OCI-M1 (cell line): ENCODE data around the gene NPTX1.

Experiments
- DNase-seq: peaks from one replicate; lab custom pipeline; 2025; lab: John Stamatoyannopoulos, UW

NPTX1 gene

GRCh38 chr17:80503921-80504320, 27.5 kb upstream of the NPTX1 start:
- no peak for DNase-seq

- DNase-seq, result no peak
These were observed 26.6 kb upstream of the NPTX1 start for GRCh38 chr17:80503031-80503430.

DNA sequence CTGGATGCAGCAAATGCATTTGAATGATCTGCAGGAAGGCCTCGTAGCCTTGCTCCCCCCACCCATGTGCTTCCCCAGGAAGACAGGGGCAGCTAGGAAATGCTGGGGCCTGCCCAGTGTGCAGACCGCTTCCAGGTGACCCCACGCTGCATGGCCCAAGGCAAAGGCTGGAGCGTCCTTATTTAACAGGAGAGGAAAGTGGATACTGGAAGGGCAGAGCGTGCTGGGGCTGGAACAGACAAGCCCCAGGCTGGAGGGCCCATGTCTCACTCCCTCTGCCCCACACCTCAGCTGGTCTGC, 26.1 kb upstream of the NPTX1 start:
- DNase-seq, result no peak

GRCh38 chr17:80501741-80502577, 25.6 kb upstream of the NPTX1 start:
- DNase-seq, result no peak

DNA sequence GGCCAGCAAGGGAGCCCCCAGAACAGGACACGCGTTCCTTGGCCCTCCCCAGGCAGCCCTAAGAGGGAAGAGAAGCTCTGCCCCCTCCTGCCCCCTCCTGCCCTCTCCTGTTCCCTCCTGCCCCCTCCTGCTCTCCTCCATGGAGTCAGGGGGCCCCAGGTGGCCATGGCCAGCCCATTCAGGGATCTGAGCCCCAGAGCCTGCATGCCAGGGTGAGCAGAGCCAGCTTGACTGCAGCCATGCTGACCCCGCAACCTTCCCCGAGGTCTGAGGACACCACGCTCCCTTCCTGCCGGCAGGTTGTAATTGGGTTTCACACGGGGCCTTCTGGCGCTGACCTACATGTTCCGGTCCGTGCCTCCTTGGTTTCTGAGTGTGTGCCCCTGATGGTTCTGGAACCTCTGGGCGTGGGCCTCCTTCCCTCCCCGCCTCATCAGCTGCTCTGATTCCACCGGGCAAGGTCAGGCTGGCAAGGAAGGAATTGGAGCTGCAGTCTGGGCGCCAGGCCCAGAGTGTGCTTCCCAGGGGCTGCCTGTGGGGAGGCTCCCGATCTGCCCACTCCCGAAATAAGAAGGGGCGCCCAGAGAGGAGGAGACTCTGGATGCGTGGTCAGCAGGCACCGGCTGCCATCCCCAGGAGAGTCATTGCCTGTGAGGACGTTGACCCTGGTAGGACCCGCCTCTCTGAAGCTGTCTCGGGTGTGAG, 23.7 kb upstream of the NPTX1 start:
- no peak for DNase-seq

GRCh38 chr17:80499560-80499959, 23.2 kb upstream of the NPTX1 start:
- DNase-seq, result no peak

- DNase-seq, result no peak
These were observed 22.6 kb upstream of the NPTX1 start for GRCh38 chr17:80498920-80499410.

DNA sequence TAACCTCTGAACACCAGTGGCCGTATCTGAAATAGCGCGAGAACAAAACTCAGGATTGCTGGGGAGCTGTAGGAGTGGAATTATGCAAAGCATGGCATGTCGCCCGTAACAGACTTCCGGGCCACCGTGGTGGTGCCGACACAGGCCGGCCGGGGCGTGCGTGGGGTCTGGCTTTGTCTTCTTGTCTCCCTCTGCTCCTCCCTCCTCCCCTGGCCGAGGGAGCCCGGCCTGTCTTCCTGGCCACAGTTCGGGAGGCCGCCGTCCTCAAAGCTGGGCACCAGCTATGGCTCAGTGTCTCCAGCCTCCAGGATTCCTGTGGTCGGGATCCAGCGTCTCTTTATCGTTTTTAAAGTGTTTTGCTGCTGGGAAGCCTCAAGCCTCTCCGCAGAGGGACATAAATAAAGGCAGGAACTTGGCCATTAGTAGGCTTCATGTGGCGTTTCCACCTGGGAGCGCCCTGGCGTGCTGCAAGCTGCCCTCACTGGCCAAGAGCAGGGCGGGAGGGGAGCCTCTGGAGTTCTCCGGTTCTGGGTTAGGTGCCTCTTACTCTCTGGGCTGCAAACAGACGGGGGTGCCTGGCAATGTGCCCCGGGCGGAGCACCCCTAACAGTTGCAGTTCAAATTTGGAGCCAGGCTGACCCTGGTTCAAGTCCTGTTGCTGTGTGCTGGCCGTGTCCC, 22.0 kb upstream of the NPTX1 start:
- no peak for DNase-seq

- no peak for DNase-seq
These were observed 21.4 kb upstream of the NPTX1 start for GRCh38 chr17:80497726-80498241.

DNA sequence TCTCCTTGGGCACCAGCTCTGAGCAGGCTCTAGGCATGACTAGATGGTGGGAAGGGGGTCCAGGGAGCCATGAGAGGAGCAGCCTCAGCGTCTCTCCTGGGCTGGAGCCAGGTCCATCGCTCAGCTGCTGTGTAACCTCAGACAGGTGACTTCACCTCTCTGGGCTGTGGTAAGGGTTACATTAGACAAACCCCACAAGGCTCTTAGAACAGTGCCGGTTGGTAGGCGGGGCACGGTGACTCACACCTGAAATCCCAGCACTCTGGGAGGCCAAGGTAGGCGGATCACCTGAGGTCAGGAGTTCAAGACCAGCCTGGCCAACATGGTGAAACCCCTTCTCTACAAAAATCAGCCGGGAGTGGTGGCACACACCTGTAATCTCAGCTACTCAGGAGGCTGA, 18.1 kb upstream of the NPTX1 start:
- no peak for DNase-seq

- DNase-seq, result no peak
These were observed 16.1 kb upstream of the NPTX1 start for GRCh38 chr17:80492343-80493136.

- no peak for DNase-seq
These were observed 15.3 kb upstream of the NPTX1 start for GRCh38 chr17:80491478-80492342.

DNA sequence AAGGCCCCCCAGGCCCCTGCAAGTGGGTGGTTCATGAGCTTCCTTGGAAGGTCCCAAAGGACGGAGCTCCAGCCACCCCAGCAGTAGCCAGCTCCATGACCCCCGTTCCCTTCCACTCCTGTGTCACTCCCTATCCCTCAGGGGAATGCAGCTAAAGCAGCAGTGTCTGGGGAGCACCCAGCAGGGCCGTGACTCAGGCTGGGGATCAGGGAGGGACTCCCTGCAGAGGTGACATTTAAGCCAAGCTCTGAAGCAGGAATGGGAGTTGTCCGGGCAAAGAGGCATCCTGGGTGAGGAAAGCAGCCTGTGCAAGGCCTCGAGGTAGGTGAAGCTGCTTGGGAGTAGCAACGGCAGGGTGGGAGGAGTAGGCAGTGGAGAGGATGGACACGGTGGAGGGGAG, 11.1 kb upstream of the NPTX1 start:
- DNase-seq, result no peak

GRCh38 chr17:80486692-80487091, 10.3 kb upstream of the NPTX1 start:
- DNase-seq, result no peak

DNA sequence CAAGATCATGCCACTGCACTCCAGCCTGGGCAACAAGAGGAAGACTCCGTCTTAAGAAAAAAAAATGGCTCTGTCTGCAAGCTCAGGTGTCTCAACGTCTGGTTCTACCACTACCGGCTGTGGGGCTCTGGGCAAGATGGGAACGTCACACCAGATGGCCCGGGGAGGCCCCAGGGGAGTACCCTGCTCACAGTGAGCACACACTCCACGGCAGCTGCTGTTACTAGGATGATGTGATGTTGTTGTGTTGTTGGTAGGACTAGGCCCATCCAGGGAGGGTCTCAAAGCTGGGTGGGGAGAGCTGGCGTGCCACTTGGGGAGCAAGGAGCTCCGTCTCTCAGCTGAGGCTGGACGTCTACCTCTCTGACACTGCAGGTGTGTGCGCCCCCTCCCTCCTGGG, 9.4 kb upstream of the NPTX1 start:
- DNase-seq, result no peak

GRCh38 chr17:80482555-80483308, 6.3 kb upstream of the NPTX1 start:
- DNase-seq, result no peak

GRCh38 chr17:80482058-80482318, 5.6 kb upstream of the NPTX1 start:
- DNase-seq, result no peak

GRCh38 chr17:80481284-80482057, 5.1 kb upstream of the NPTX1 start:
- no peak for DNase-seq

DNA sequence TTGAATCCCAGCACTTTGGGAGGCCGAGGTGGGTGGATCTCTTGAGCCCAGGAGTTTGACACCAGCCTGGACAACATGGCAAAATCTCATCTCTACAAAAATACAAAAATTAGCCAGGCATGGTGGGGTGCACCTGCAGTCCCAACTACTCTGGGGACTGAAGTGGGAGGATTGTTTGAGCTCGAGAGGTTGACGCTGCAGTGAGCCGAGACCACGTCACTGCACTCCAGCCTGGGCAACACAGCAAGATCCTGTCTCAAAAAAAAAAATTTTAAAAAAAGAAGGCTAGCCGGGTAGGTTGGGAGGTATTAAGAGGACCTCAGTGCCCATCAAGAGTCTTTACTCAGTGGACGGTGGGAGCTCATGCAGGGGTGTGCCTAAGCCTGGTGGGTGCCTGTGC, 3.8 kb upstream of the NPTX1 start:
- DNase-seq, result no peak

- no peak for DNase-seq
These were observed 2.8 kb upstream of the NPTX1 start for GRCh38 chr17:80479246-80479566.
